HepG2 (cell line): Measurements from ENCODE around the gene PERP. TPM values are rescaled to one million over a fixed set of nuclear protein-coding genes. Genes with fewer than 3 reads are reported as not detected.

Experiments
- ARID5B ChIP-seq: IDR thresholded peaks from 2 replicates; pipeline ENCODE4 v1.4.0; 2020; ENCODE audit warnings: mild to moderate bottlenecking, missing genetic modification reagents
- CAMTA2 ChIP-seq: sonication (generic); formaldehyde crosslinking; IDR thresholded peaks from 2 replicates; pipeline ENCODE4 v1.4.0; 2020; ENCODE audit warnings: mild to moderate bottlenecking, missing genetic modification reagents, borderline replicate concordance
- CBFB ChIP-seq: sonication (generic); formaldehyde crosslinking; IDR thresholded peaks from 2 replicates; pipeline ENCODE4 v1.4.0; 2020; ENCODE audit warnings: missing genetic modification reagents
- KLF13 ChIP-seq: sonication (generic); formaldehyde crosslinking; IDR thresholded peaks from 2 replicates; pipeline ENCODE4 v1.4.0; 2020; ENCODE audit warnings: mild to moderate bottlenecking, missing genetic modification reagents
- MLXIP ChIP-seq: sonication (generic); formaldehyde crosslinking; IDR thresholded peaks from 2 replicates; pipeline ENCODE4 v1.9.0; 2021; ENCODE audit warnings: missing genetic modification reagents, borderline replicate concordance
- MXD1 ChIP-seq: sonication (generic); formaldehyde crosslinking; IDR thresholded peaks from 2 replicates; pipeline ENCODE4 v1.4.0; 2020; ENCODE audit warnings: mild to moderate bottlenecking, missing genetic modification reagents
- PRDM15 ChIP-seq: sonication (generic); formaldehyde crosslinking; IDR thresholded peaks from 2 replicates; pipeline ENCODE4 v1.4.0; 2020; ENCODE audit warnings: missing genetic modification reagents
- SALL2 ChIP-seq: sonication (generic); formaldehyde crosslinking; IDR thresholded peaks from 2 replicates; pipeline ENCODE4 v1.8.1; 2023; ENCODE audit warnings: mild to moderate bottlenecking, missing genetic modification reagents, inconsistent platforms
- SP140L ChIP-seq: sonication (generic); formaldehyde crosslinking; IDR thresholded peaks from 2 replicates; pipeline ENCODE4 v1.4.0; 2020; ENCODE audit warnings: missing genetic modification reagents, borderline replicate concordance
- STAT6 ChIP-seq: sonication (generic); formaldehyde crosslinking; IDR thresholded peaks from 2 replicates; pipeline ENCODE4 v1.4.0; 2020; ENCODE audit warnings: missing genetic modification reagents, mild to moderate bottlenecking, borderline replicate concordance
- TRIM24 ChIP-seq: sonication (generic); formaldehyde crosslinking; IDR thresholded peaks from 2 replicates; pipeline ENCODE4 v1.8.0; 2022; ENCODE audit warnings: mild to moderate bottlenecking, missing genetic modification reagents
- ZNF274 ChIP-seq: sonication (generic); formaldehyde crosslinking; IDR thresholded peaks from 2 replicates; pipeline ENCODE4 v1.5.1; 2020; ENCODE audit warnings: mild to moderate bottlenecking, missing genetic modification reagents
- ZNF292 ChIP-seq: sonication (generic); formaldehyde crosslinking; IDR thresholded peaks from 2 replicates; pipeline ENCODE4 v1.8.1; 2022; ENCODE audit warnings: mild to moderate bottlenecking, low read depth, missing genetic modification reagents, borderline replicate concordance
- ZNF746 ChIP-seq: sonication (generic); formaldehyde crosslinking; IDR thresholded peaks from 2 replicates; pipeline ENCODE4 v1.8.0; 2022; ENCODE audit warnings: mild to moderate bottlenecking, missing genetic modification reagents
- polyA plus RNA-seq, 8 experiments: library from polyadenylated mRNA; depleted of rRNA in 3 of 8; stranded (reverse) in 7 of 8; unstranded in 1 of 8; fragments of >200 nt; fragmentation: Illumina TruSeq in 4 of 8; extraction: Trizol in 4 of 8; gene quantifications; 2 replicates each; pipeline versions ENCODE4 v1.2.1 to v1.2.3, GENCODE V29; 2011 to 2016; ENCODE audit warnings: low read depth in 4 of 8, missing spikeins in 1 of 8, mixed read lengths in 1 of 8; ENCODE audit not compliant: insufficient read depth in 1 of 8
- total RNA-seq, 5 experiments: library from RNA; depleted of rRNA; stranded (reverse); fragments of >200 nt; fragmentation: Illumina TruSeq; extraction: Trizol; gene quantifications; 2 replicates each; pipeline ENCODE4 v1.2.3, GENCODE V29; 2016; ENCODE audit warnings: low read depth in 1 of 5

PERP gene
- total and polyA plus RNA-seq, 2 of the 13 experiments (the other 11 are each of a cell fraction or from before 2014, with no cell fraction given) = 26.0 to 53.0 TPM

GRCh38 chr6:138107078-138107751 lies at the start of gene PERP (continued):
- TF ChIP-seq CBFB (CRISPR knock-in tag) = 0 out of 2 replicates have a peak, but pooled peaks have one; percentile 49
- no peak; the same call in 1 of the 2 replicates for TF ChIP-seq SP140L (CRISPR knock-in tag)
- no peak for TF ChIP-seq STAT6 (CRISPR knock-in tag)
- no peak for TF ChIP-seq ZNF292 (CRISPR knock-in tag)
- peak; percentile 91 for TF ChIP-seq MXD1 (CRISPR knock-in tag)
- TF ChIP-seq ZNF746 (CRISPR knock-in tag) = peak; percentile 9; the same call in 1 of the 2 replicates
- peak; percentile 51; the same call in 1 of the 2 replicates for TF ChIP-seq SALL2 (CRISPR knock-in tag)
- TF ChIP-seq CAMTA2 (CRISPR knock-in tag) = no peak
- peak; percentile 79; the same call in 1 of the 2 replicates for TF ChIP-seq MLXIP (CRISPR knock-in tag)
- no peak for TF ChIP-seq TRIM24 (CRISPR knock-in tag)
- no peak for TF ChIP-seq KLF13 (CRISPR knock-in tag)
- TF ChIP-seq ZNF274 = peak; percentile 78; the same call in 1 of the 2 replicates
- TF ChIP-seq ARID5B (CRISPR knock-in tag) = peak; percentile 10; the same call in 1 of the 2 replicates
- TF ChIP-seq PRDM15 = no peak
